ENCODE measurements around the gene ANAPC4.

Gene ANAPC4

DNA sequence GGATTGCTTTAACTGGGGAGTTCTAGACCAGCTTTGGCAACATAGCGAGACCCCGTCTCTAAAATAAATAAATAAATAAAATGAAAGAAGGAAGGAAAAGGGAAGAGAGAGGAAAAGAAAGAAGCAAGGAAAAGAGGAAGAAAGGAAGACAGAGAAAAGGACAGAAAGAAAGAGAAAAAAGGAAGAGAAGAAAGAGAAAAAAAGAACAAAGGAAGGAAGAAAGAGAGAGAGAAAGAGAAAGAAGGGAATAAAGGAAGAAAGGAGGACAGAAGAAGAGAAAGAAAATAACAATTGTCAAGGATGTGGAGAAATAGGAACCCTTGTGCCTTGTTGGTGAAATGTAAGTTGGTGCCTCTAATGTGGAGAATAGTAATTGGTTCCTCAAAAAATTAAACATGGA is 74.6 kb downstream of the ANAPC4 start:
- H3K36me3 ChIP-seq = no peaks in the 10 kb centered on the region
- no peaks in the 10 kb centered on the region for H3K9me3 ChIP-seq
- H3K4me3 ChIP-seq (ENCODE audit: low read depth in 1 of 2, low read length in 1 of 2) = no peak overlapping the region
- no peak overlapping the region for H3K27ac ChIP-seq
- H3K4me1 ChIP-seq (ENCODE audit: control insufficient read depth in 1 of 2, insufficient read depth in 1 of 2, low read depth in 1 of 2, low read length in 1 of 2) = no peaks in the 10 kb centered on the region
- TF ChIP-seq, protein P1, sequence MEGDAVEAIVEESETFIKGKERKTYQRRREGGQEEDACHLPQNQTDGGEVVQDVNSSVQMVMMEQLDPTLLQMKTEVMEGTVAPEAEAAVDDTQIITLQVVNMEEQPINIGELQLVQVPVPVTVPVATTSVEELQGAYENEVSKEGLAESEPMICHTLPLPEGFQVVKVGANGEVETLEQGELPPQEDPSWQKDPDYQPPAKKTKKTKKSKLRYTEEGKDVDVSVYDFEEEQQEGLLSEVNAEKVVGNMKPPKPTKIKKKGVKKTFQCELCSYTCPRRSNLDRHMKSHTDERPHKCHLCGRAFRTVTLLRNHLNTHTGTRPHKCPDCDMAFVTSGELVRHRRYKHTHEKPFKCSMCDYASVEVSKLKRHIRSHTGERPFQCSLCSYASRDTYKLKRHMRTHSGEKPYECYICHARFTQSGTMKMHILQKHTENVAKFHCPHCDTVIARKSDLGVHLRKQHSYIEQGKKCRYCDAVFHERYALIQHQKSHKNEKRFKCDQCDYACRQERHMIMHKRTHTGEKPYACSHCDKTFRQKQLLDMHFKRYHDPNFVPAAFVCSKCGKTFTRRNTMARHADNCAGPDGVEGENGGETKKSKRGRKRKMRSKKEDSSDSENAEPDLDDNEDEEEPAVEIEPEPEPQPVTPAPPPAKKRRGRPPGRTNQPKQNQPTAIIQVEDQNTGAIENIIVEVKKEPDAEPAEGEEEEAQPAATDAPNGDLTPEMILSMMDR (IDR thresholded peaks at IDR 0.05) = no peak
- no peaks in the 10 kb centered on the region for H3K27me3 ChIP-seq

DNA sequence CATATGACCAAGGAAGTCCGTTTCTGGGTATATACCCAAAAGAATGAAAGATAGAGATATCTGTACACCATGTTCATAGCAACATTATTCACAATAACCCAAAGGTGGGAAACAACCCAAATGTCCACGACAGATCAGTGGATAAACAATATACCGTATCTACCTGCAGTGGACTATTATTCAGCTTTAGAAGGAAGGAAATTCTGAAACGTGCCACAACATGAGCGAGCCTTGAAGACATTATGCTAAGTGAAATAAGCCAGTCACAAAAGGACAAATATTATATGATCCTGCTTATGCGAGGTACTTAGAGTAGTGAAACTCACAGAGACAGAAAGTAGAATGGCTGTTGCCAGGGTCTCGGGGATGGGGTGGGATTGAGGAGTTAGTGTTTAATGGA is 75.0 kb downstream of the ANAPC4 start:
- Histone ChIP-seq H3K4me1 (ENCODE audit: control insufficient read depth in 1 of 2, insufficient read depth in 1 of 2, low read depth in 1 of 2, low read length in 1 of 2) (no peaks in the 10 kb centered on the region), H3K36me3 (no peaks in the 10 kb centered on the region)
- TF ChIP-seq, protein P1 (IDR thresholded peaks at IDR 0.05) = no peak

DNA sequence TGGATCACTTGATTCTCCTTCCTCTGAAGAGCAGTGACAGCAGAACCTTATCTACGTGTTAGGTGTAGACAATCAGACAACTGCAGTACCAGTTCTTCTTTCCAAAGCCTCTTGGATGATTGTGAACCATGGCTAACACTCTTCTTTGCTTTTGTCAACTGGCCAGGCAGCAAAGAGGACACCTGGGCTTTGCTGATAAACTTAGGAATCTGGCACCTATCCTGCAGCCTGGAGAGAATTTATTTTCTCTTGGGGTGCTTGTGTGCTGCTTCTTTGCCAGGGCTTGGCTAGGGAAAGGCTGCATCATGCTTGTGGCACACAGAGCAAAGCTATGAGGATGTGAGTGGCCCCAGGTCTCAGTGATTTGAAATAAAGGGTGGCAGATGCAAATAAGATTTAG is 77.4 kb downstream of the ANAPC4 start:
- Histone ChIP-seq H3K4me3 (ENCODE audit: low read depth in 1 of 2, low read length in 1 of 2) (no peak overlapping the region), H3K9me3 (no peaks in the 10 kb centered on the region), H3K36me3 (no peaks in the 10 kb centered on the region), H3K4me1 (ENCODE audit: control insufficient read depth in 1 of 2, insufficient read depth in 1 of 2, low read depth in 1 of 2, low read length in 1 of 2) (no peaks in the 10 kb centered on the region), H3K27me3 (no peaks in the 10 kb centered on the region), H3K27ac (no peak overlapping the region)
- TF ChIP-seq, protein P1 (IDR thresholded peaks at IDR 0.05) = no peak

More for the DNA sequence above, 75.0 kb downstream of the ANAPC4 start:
- no peak overlapping the region for H3K27ac ChIP-seq
- no peaks in the 10 kb centered on the region for H3K9me3 ChIP-seq
- no peaks in the 10 kb centered on the region for H3K27me3 ChIP-seq
- H3K4me3 ChIP-seq (ENCODE audit: low read depth in 1 of 2, low read length in 1 of 2) = no peak overlapping the region

DNA sequence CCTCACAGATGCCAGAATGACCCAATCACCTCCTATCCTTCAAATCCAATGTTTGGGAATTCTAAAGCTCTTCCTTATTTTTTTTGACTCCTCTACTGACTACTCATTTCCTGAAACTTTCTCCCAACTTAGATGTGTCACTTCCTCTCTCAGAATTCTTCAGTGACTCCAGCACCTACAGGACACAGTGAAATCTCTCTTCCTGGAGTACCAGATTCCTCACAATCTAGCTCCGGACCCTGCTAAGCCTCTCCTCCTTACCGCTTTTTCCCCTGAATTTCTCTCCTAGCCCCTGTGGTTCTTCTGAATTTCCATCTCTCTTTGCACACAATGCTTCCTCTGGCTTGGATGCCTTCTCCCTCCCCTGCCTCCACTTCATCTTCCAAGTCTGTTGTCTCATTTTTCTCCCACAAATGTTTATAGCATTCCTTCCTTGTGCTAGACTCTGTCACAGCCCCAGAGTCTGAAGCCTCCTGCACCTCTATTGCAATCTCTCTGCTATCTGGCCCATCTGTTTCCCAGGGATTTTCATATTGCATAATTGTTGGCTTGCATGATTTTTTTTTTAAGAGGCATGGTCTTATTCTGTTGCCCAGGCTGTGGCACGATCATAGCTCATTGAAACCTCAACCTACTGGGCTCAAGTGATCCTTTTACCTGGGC is 80.1 kb downstream of the ANAPC4 start:
- no peak overlapping the region for H3K27ac ChIP-seq
- H3K4me1 ChIP-seq (ENCODE audit: control insufficient read depth in 1 of 2, insufficient read depth in 1 of 2, low read depth in 1 of 2, low read length in 1 of 2) = no peaks in the 10 kb centered on the region
- no peaks in the 10 kb centered on the region for H3K36me3 ChIP-seq
- TF ChIP-seq, protein P1 (IDR thresholded peaks at IDR 0.05) = no peak
- no peak overlapping the region for H3K4me3 ChIP-seq (ENCODE audit: low read depth in 1 of 2, low read length in 1 of 2)
- no peaks in the 10 kb centered on the region for H3K9me3 ChIP-seq
- H3K27me3 ChIP-seq = no peaks in the 10 kb centered on the region

DNA sequence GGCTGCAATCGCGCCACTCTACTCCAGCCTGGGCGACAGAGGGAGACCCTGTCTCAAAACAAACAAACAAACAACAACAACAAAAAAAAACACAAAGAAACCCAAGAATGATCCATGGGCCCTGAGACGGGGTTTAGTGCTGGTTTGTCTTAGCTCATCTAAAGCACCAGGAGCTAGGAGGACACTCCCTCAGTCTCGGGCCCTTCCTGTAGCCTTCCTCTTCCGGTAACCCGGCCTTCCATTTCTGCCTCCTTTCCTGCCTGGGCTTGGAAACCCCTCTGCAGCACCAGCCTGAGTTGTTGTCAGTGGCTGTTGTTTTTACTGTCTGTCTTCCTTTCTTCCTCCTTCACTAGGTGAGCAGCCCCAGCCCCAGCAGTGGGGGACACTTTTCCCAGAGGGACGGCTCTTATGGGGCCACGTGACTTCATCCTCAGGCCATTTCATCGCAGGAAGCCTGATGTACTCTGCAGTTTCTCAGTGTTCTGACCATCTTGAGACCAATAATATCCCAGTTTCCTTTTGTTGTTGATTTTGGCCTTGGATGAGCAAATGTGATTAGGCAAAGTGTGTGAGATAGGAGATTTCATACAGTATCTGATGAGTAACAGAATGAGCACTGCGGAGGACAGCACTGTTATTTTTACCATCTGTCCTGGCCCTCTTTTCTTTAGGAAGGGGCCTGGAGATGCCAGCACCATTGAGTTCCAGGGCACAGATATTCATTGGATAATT is 90.1 kb downstream of the ANAPC4 start:
- H3K4me3 ChIP-seq (ENCODE audit: low read depth in 1 of 2, low read length in 1 of 2) = no peak overlapping the region
- H3K36me3 ChIP-seq = no peaks in the 10 kb centered on the region
- TF ChIP-seq, protein P1 (IDR thresholded peaks at IDR 0.05) = no peak
- no peaks in the 10 kb centered on the region for H3K27me3 ChIP-seq
- no peaks in the 10 kb centered on the region for H3K9me3 ChIP-seq
- no peaks in the 10 kb centered on the region for H3K4me1 ChIP-seq (ENCODE audit: control insufficient read depth in 1 of 2, insufficient read depth in 1 of 2, low read depth in 1 of 2, low read length in 1 of 2)
- no peak overlapping the region for H3K27ac ChIP-seq
